Esophagus squamous epithelium (tissue), 5 donors: ENCODE measurements around the gene SEPTIN14. TPM values are rescaled to one million over a fixed set of nuclear protein-coding genes. Genes with fewer than 3 reads are reported as not detected.
"Not testable (repeated sequence)": the region's sequence is repeated elsewhere in the genome, so short reads cannot be mapped to it uniquely, and the experiment has no call there.

Source experiments
- DNase-seq: peaks from one replicate; lab custom pipeline; 2025; lab: John Stamatoyannopoulos, UW
- H3K27ac ChIP-seq, 4 donors: fragments of 200-600 bp; sonication (generic); one replicate each; pipeline ENCODE4 v1.5.1; 2016 to 2019; ENCODE audit warnings: mild to moderate bottlenecking in 1 of 4
- H3K27me3 ChIP-seq, 4 donors: fragments of 200-600 bp; sonication (generic); 1 replicate in 3 of 4; 2 replicates in 1 of 4; pipeline versions ENCODE4 v1.5.1 to v1.6.0; 2017 to 2021; ENCODE audit warnings: antibody characterized with exemption in 1 of 4
- H3K36me3 ChIP-seq, 3 donors: fragments of 200-600 bp; sonication (generic); one replicate each; pipeline ENCODE4 v1.5.1; 2016 to 2019
- H3K4me1 ChIP-seq, 3 donors: fragments of 200-600 bp; sonication (generic); one replicate each; pipeline ENCODE4 v1.5.1; 2017 to 2019
- H3K4me3 ChIP-seq, 4 donors: fragments of 200-600 bp; sonication (generic); 1 replicate in 3 of 4; 2 replicates in 1 of 4; pipeline ENCODE4 v1.5.1; 2016 to 2019; ENCODE audit warnings: mild to moderate bottlenecking in 2 of 4, moderate library complexity in 1 of 4
- H3K9me3 ChIP-seq, 3 donors: fragments of 200-600 bp; sonication (generic); one replicate each; pipeline ENCODE4 v1.5.1; 2016 to 2019
- POLR2A ChIP-seq, 4 donors: fragments of 450-650 bp; IDR thresholded peaks; one replicate each; pipeline ENCODE4 v1.6.1; 2017; ENCODE audit warnings: antibody characterized with exemption in 4 of 4, mild to moderate bottlenecking in 4 of 4, moderate library complexity in 3 of 4
- WGBS, 2 donors: methylation state at CpG; one replicate each; pipeline ENCODE4 v1.1.5; 2018; 5-methylcytosine and 5-hydroxymethylcytosine counted together
- intact Hi-C: fragments of 100-400 bp; cut with DNase I; formaldehyde crosslinking; loops from one replicate; pipeline ENCODE4 v1.15.0; 2022
- small RNA-seq, 4 donors: library from RNA; depleted of rRNA; stranded (forward); fragments of <200 nt; gene quantifications; one replicate each; pipeline ENCODE3, GENCODE V24; 2016
- total RNA-seq, 4 donors: library from RNA; depleted of rRNA; stranded (reverse); fragments of >200 nt; gene quantifications; one replicate each; pipeline ENCODE4 v1.1.0, GENCODE V29; 2016
- TF ChIP-seq, protein P1 (sequence below), 6 experiments: fragments of 450-650 bp in 4 of 6; fragments of 200-600 bp in 2 of 6; sonication (generic) in 2 of 6; IDR thresholded peaks; one replicate each; pipeline ENCODE4 v1.5.1; 2016 to 2019; ENCODE audit warnings: antibody characterized with exemption in 6 of 6, mild to moderate bottlenecking in 4 of 6, moderate library complexity in 4 of 6
- donor health status: DM: yes; HTN: yes; CAD: no.

SEPTIN14 gene
- total RNA-seq, 4 donors from 2014 or later = not detected

GRCh38 chr7:55770778-55771177 lies 91.8 kb downstream of the SEPTIN14 start:
- no peaks in the 10 kb centered on the region for H3K36me3 ChIP-seq
- TF ChIP-seq, protein P1, sequence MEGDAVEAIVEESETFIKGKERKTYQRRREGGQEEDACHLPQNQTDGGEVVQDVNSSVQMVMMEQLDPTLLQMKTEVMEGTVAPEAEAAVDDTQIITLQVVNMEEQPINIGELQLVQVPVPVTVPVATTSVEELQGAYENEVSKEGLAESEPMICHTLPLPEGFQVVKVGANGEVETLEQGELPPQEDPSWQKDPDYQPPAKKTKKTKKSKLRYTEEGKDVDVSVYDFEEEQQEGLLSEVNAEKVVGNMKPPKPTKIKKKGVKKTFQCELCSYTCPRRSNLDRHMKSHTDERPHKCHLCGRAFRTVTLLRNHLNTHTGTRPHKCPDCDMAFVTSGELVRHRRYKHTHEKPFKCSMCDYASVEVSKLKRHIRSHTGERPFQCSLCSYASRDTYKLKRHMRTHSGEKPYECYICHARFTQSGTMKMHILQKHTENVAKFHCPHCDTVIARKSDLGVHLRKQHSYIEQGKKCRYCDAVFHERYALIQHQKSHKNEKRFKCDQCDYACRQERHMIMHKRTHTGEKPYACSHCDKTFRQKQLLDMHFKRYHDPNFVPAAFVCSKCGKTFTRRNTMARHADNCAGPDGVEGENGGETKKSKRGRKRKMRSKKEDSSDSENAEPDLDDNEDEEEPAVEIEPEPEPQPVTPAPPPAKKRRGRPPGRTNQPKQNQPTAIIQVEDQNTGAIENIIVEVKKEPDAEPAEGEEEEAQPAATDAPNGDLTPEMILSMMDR (IDR thresholded peaks at IDR 0.05) = no peak
- TF ChIP-seq POLR2A (IDR thresholded peaks at IDR 0.05) = no peak
- H3K9me3 ChIP-seq = no peaks in the 10 kb centered on the region
- no peak for DNase-seq
- H3K27me3 ChIP-seq = no peaks in the 10 kb centered on the region
- intact Hi-C loops = no loop called here
- peaks cover 2 to 21% (median 7%) of the 10 kb centered on the region in 3 donors for H3K4me1 ChIP-seq
- WGBS, 2 donors = 31 to 53% methylated on average over 10 of the region's 10 CpGs
- H3K27ac ChIP-seq = no peak overlapping the region
- no peak overlapping the region for H3K4me3 ChIP-seq

DNA sequence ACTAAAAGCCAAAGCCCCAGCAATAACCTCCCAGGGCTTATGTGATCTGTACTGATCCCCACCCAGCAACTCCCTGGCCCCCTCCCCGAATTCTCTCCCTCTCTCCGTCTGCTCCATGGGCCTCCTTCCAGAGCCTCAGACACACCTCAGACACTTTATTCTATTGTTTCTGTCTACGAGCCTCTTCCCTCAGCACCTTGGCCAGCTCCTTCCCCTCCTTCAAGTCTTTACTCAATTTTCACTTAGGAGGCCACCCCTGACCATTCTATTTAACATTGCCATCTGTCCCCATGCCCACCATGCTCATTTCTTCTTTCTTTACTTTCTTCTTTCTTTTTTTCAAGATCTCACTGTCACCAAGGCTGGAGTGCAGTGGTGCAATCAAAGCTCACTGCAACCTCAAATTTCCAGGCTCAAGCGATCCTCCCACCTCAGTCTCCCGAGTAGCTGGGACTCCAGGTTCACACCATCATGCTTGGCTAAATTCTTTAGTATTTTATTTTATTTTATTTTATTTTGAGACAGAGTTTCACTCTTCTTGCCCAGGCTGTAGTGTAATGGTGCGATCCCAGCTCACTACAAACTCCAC lies 109.2 kb downstream of the SEPTIN14 start:
- H3K27ac ChIP-seq, H3K27me3 ChIP-seq, H3K4me1 ChIP-seq, intact Hi-C loops, H3K9me3 ChIP-seq, H3K4me3 ChIP-seq, DNase-seq, H3K36me3 ChIP-seq: not testable (repeated sequence)
- WGBS, 2 donors = 60 to 63% methylated on average over 6 of the region's 6 CpGs

DNA sequence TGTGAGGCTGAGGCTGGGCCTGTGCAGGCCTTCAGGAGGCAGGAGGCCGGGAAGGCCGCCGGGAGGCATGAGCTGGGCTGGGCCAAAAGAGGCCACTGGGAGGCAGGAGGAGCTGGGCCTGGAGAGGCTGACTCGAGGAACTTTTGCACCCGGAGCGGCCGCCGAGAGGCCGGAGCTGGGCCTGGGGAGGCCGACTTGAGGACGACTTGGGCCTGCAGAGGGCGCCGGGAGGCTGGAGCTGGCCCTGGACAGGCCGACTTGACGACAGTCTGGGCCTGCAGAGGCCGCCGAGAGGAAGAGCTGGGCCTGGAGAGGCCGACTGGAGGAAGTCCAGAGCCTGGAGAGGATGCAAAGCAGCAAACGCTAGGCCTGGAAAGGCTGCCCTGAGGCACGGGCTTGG lies 117.8 kb downstream of the SEPTIN14 start:
- WGBS, 2 donors = 91 to 92% methylated on average over 14 to 18 of the region's 20 CpGs
- intact Hi-C loops, H3K4me3 ChIP-seq: not testable (repeated sequence)

More for the DNA sequence above, 117.8 kb downstream of the SEPTIN14 start:
- H3K9me3 ChIP-seq, H3K4me1 ChIP-seq, H3K36me3 ChIP-seq, H3K27me3 ChIP-seq, DNase-seq, H3K27ac ChIP-seq: not testable (repeated sequence)

Small RNA genes lying within 50 kb of the gene (small RNA-seq; reads per million reads assigned to genes)
- gene AC092647.1 = 0 reads per million in 4 donors
- gene AC092647.2 = 0 to 0.15 (median 0) reads per million in 4 donors
- gene RNU6-1126P = 0 reads per million in 4 donors

Other genes with a start within 250 kb of the SEPTIN14 start
- 1 to 10 TPM in 3 of 4 donors, under 1 TPM in 1; 0.38 to 2.3 (median 1.8) TPM for gene ZNF713, start 24.7 kb upstream of the SEPTIN14 start, total RNA-seq
- gene MRPS17, start 89.1 kb upstream of the SEPTIN14 start, total RNA-seq = 10 to 100 TPM in 2 of 4 donors, 1 to 10 TPM in 2; 4.3 to 11.8 (median 10.2) TPM
- 10 to 100 TPM; 11.0 to 55.5 (median 34.6) TPM for gene NIPSNAP2, start 101.8 kb upstream of the SEPTIN14 start, total RNA-seq
- 10 to 100 TPM; 13.9 to 46.7 (median 27.9) TPM for gene PSPH, start 188.7 kb upstream of the SEPTIN14 start, total RNA-seq
- 100 to 1,000 TPM in 3 of 4 donors, 10 to 100 TPM in 1; 60.6 to 163 (median 133) TPM for gene CCT6A, start 189.0 kb upstream of the SEPTIN14 start, total RNA-seq
- 10 to 100 TPM; 50.3 to 88.1 (median 69.9) TPM for gene SUMF2, start 201.5 kb upstream of the SEPTIN14 start, total RNA-seq
- gene PHKG1, start 230.2 kb upstream of the SEPTIN14 start, total RNA-seq = 1 to 10 TPM in 1 of 4 donors, under 1 TPM in 2, not detected in 1; 0.31 to 2.7 (median 0.57) TPM
- gene CHCHD2, start 243.7 kb upstream of the SEPTIN14 start, total RNA-seq = 100 to 1,000 TPM; 296 to 475 (median 347) TPM